ENCODE measurements around the gene TMPRSS15. TPM values are rescaled to one million over a fixed set of nuclear protein-coding genes. Genes with fewer than 3 reads are reported as not detected.
A peak's percentile ranks its signal among the peaks of the same experiment; 100 is the strongest.

TMPRSS15 gene
- total RNA-seq (2021) (not detected in 2 replicates), Bru-seq, nascent RNA (percentile 9 among the genes with signal in this experiment), BruChase-seq, experiment 1, labeled RNA remaining after a 2-hour chase (percentile 6 among the genes with signal in this experiment), BruChase-seq, experiment 2, labeled RNA remaining after a 6-hour chase (percentile 7 among the genes with signal in this experiment)
- long read RNA-seq: 0 reads

GRCh38 chr21:18403735-18404450 is at the start of gene TMPRSS15:
Gene TMPRSS15, minus strand, starts transcription at chr21:18403785. Its CDS starts 163 bp downstream, at chr21:18403622.
- ChIA-PET POLR2A (ENCODE audit: low non-redundant PET) (no interaction called here), CTCF (no interaction called here)
- DNase-seq (ENCODE audit: low spot score): no peak
- intact Hi-C loops (cut with micrococcal nuclease; ENCODE audit: unreplicated experiment): no loop called here
- H3K27me3 ChIP-seq (replicated peaks; ENCODE audit: insufficient read depth, low read depth, low read length, poor library complexity): no peaks in the 10 kb centered on the region
- H3K4me1 ChIP-seq (ENCODE audit: insufficient read depth, low read length, poor library complexity, severe bottlenecking): no peaks in the 10 kb centered on the region
- no peak for TF ChIP-seq EZH2 (IDR thresholded peaks at IDR 0.05; ENCODE audit: borderline replicate concordance, low read depth, low read length, poor library complexity, severe bottlenecking)
- TF ChIP-seq, protein P1, sequence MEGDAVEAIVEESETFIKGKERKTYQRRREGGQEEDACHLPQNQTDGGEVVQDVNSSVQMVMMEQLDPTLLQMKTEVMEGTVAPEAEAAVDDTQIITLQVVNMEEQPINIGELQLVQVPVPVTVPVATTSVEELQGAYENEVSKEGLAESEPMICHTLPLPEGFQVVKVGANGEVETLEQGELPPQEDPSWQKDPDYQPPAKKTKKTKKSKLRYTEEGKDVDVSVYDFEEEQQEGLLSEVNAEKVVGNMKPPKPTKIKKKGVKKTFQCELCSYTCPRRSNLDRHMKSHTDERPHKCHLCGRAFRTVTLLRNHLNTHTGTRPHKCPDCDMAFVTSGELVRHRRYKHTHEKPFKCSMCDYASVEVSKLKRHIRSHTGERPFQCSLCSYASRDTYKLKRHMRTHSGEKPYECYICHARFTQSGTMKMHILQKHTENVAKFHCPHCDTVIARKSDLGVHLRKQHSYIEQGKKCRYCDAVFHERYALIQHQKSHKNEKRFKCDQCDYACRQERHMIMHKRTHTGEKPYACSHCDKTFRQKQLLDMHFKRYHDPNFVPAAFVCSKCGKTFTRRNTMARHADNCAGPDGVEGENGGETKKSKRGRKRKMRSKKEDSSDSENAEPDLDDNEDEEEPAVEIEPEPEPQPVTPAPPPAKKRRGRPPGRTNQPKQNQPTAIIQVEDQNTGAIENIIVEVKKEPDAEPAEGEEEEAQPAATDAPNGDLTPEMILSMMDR (conservative IDR thresholded peaks at IDR 0.05; ENCODE audit: low read depth, low read length): no peak
- no peak within 1 kb of the TSS for H3K4me3 ChIP-seq (ENCODE audit: low read depth, low read length, poor library complexity, severe bottlenecking)
- peaks cover 7% of the 10 kb centered on the region for H3K9me3 ChIP-seq (ENCODE audit: low read depth, low read length, poor library complexity, severe bottlenecking)
- no TSS peak for BruUV-seq (replicated peaks)
- no peak within 1 kb of the TSS for H3K27ac ChIP-seq (ENCODE audit: low read depth, low read length, poor library complexity, severe bottlenecking)
- no peaks in the 10 kb centered on the region for H3K36me3 ChIP-seq (ENCODE audit: insufficient read depth, low read length, poor library complexity, severe bottlenecking)

GRCh38 chr21:18451670-18452069 is 48.1 kb upstream of the TMPRSS15 start:
- Histone ChIP-seq H3K4me1 (ENCODE audit: insufficient read depth, low read length, poor library complexity, severe bottlenecking) (no peaks in the 10 kb centered on the region), H3K9me3 (ENCODE audit: low read depth, low read length, poor library complexity, severe bottlenecking) (peaks cover 2% of the 10 kb centered on the region), H3K36me3 (ENCODE audit: insufficient read depth, low read length, poor library complexity, severe bottlenecking) (no peaks in the 10 kb centered on the region), H3K27me3 (replicated peaks; ENCODE audit: insufficient read depth, low read depth, low read length, poor library complexity) (no peaks in the 10 kb centered on the region), H3K27ac (ENCODE audit: low read depth, low read length, poor library complexity, severe bottlenecking) (no peak overlapping the region), H3K4me3 (ENCODE audit: low read depth, low read length, poor library complexity, severe bottlenecking) (no peak overlapping the region)
- TF ChIP-seq, protein P1 (conservative IDR thresholded peaks at IDR 0.05; ENCODE audit: low read depth, low read length): no peak
- no peak for TF ChIP-seq EZH2 (IDR thresholded peaks at IDR 0.05; ENCODE audit: borderline replicate concordance, low read depth, low read length, poor library complexity, severe bottlenecking)
- no TSS peak for BruUV-seq (replicated peaks)
- ChIA-PET POLR2A (ENCODE audit: low non-redundant PET) (no interaction called here), CTCF (no interaction called here)
- no peak for DNase-seq (ENCODE audit: low spot score)
- intact Hi-C loops (cut with micrococcal nuclease; ENCODE audit: unreplicated experiment): no loop called here

DNA sequence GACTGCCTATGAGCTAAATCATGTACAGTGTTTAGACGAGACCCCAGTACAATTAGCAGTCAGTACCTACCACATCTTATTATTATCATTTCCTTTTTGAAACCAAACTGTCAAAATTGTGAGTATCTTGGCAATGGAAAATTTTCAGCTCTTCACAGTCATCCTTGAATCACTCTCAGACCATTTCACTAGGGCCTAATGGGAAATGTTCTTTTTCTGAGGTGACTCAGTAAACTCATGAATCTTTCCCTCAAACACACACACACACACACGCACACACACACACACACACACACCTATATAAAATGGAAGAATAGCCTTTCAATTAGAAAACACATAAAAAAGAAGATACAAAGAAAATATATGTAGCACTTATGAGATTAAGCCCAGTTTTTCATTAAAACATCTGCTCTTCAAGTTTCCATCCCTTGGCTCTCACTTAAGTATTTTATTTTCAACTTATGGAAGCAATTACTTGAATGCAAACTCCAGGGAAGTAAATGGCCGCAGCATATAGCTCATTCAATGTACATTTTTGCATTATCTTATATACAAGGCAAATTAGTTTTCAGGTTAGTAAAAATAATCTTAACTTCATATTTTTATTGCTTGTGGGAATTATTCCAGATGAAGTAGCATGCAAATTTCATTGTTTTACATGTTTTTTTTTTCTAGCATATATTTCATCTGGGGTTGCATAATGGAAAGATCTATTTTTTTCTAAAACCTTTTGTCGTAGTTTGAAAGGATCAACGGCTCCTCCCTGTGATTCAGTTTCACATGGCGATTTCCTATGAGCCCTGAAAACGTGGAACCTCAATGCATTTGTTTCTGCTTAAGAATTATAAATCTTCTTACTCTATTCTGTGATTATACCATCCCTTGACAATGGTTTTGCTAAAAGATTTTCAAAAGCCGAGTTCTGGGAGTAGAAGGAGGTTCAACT is 46.3 kb upstream of the TMPRSS15 start:
- TF ChIP-seq, protein P1 (conservative IDR thresholded peaks at IDR 0.05; ENCODE audit: low read depth, low read length): no peak
- no peak for TF ChIP-seq EZH2 (IDR thresholded peaks at IDR 0.05; ENCODE audit: borderline replicate concordance, low read depth, low read length, poor library complexity, severe bottlenecking)
- Histone ChIP-seq H3K4me1 (ENCODE audit: insufficient read depth, low read length, poor library complexity, severe bottlenecking) (no peaks in the 10 kb centered on the region), H3K36me3 (ENCODE audit: insufficient read depth, low read length, poor library complexity, severe bottlenecking) (no peaks in the 10 kb centered on the region), H3K27ac (ENCODE audit: low read depth, low read length, poor library complexity, severe bottlenecking) (no peak overlapping the region), H3K9me3 (ENCODE audit: low read depth, low read length, poor library complexity, severe bottlenecking) (peaks cover 7% of the 10 kb centered on the region), H3K27me3 (replicated peaks; ENCODE audit: insufficient read depth, low read depth, low read length, poor library complexity) (no peaks in the 10 kb centered on the region), H3K4me3 (ENCODE audit: low read depth, low read length, poor library complexity, severe bottlenecking) (no peak overlapping the region)
- intact Hi-C loops (cut with micrococcal nuclease; ENCODE audit: unreplicated experiment): no loop called here
- CTCF ChIA-PET: no interaction called here
- no TSS peak for BruUV-seq (replicated peaks)
- POLR2A ChIA-PET (ENCODE audit: low non-redundant PET): interaction anchor here (0.5 kb wide), 1 partner anchor 8 kb away, joined by 6 read pairs; no protein-coding TSS in a partner anchor
- peak; percentile 1 for DNase-seq (ENCODE audit: low spot score)

Data from A673 (cell line).